Gastroesophageal sphincter (tissue), 4 donors: ENCODE results near the gene ISOC2. TPM values are rescaled to one million over a fixed set of nuclear protein-coding genes. Genes with fewer than 3 reads are reported as not detected.
A peak's percentile ranks its signal among the peaks of the same experiment; 100 is the strongest.
"Not testable (repeated sequence)": the region's sequence is repeated elsewhere in the genome, so short reads cannot be mapped to it uniquely, and the experiment has no call there.

Source experiments
- ATAC-seq: fragments of 150-250 bp; one replicate; pipeline ENCODE4 v1.9.1; 2016; ENCODE audit warnings: mild to moderate bottlenecking, moderate library complexity
- H3K27ac ChIP-seq, 4 donors: fragments of 200-600 bp; sonication (generic) in 3 of 4; 1 replicate in 3 of 4; 2 replicates in 1 of 4; pipeline ENCODE4 v1.5.1; 2016 to 2019
- H3K27me3 ChIP-seq: fragments of 200-600 bp; sonication (generic); one replicate; pipeline ENCODE4 v1.5.1; 2019
- H3K36me3 ChIP-seq, 2 donors: fragments of 200-600 bp; sonication (generic); one replicate each; pipeline ENCODE4 v1.5.1; 2019; ENCODE audit warnings: control low read depth in 1 of 2
- H3K4me1 ChIP-seq, 3 donors: fragments of 200-600 bp; sonication (generic); 1 replicate in 2 of 3; 2 replicates in 1 of 3; pipeline ENCODE4 v1.5.1; 2016 to 2019; ENCODE audit warnings: control low read depth in 2 of 3
- H3K4me3 ChIP-seq, 2 donors: fragments of 200-600 bp; sonication (generic); one replicate each; pipeline ENCODE4 v1.5.1; 2019; ENCODE audit warnings: mild to moderate bottlenecking in 1 of 2, moderate library complexity in 1 of 2
- H3K9me3 ChIP-seq, 3 donors: fragments of 200-600 bp; sonication (generic); one replicate each; pipeline ENCODE4 v1.5.1; 2017 to 2019; ENCODE audit warnings: control low read depth in 2 of 3
- EP300 ChIP-seq: sonication (generic); formaldehyde crosslinking; IDR thresholded peaks from one replicate; pipeline ENCODE4 v1.6.1; 2017; ENCODE audit warnings: antibody characterized with exemption, mild to moderate bottlenecking
- POLR2A ChIP-seq, 2 donors: fragments of 450-650 bp; IDR thresholded peaks; one replicate each; pipeline ENCODE4 v1.6.1; 2017; ENCODE audit warnings: antibody characterized with exemption in 2 of 2, mild to moderate bottlenecking in 2 of 2, moderate library complexity in 1 of 2
- POLR2AphosphoS5 ChIP-seq: sonication (generic); formaldehyde crosslinking; IDR thresholded peaks from one replicate; pipeline ENCODE4 v1.6.1; 2017; ENCODE audit warnings: antibody characterized with exemption
- WGBS, 2 donors: methylation state at CpG; one replicate each; pipeline ENCODE4 v1.1.5; 2018; ENCODE audit warnings: low coverage in 1 of 2; 5-methylcytosine and 5-hydroxymethylcytosine counted together
- total RNA-seq, 4 donors: library from RNA; depleted of rRNA; stranded (reverse); fragments of >200 nt; gene quantifications; one replicate each; pipeline ENCODE4 v1.1.0, GENCODE V29; 2016
- TF ChIP-seq, protein P1 (sequence below), 4 experiments: fragments of 200-600 bp in 2 of 4; fragments of 450-650 bp in 2 of 4; sonication (generic) in 1 of 4; IDR thresholded peaks; one replicate each; pipeline ENCODE4 v1.5.1; 2017 to 2019; ENCODE audit warnings: antibody characterized with exemption in 4 of 4, mild to moderate bottlenecking in 2 of 4, moderate library complexity in 2 of 4

ISOC2 gene
- total RNA-seq, 4 donors from 2014 or later = 39.0 to 78.5 (median 63.8) TPM

DNA sequence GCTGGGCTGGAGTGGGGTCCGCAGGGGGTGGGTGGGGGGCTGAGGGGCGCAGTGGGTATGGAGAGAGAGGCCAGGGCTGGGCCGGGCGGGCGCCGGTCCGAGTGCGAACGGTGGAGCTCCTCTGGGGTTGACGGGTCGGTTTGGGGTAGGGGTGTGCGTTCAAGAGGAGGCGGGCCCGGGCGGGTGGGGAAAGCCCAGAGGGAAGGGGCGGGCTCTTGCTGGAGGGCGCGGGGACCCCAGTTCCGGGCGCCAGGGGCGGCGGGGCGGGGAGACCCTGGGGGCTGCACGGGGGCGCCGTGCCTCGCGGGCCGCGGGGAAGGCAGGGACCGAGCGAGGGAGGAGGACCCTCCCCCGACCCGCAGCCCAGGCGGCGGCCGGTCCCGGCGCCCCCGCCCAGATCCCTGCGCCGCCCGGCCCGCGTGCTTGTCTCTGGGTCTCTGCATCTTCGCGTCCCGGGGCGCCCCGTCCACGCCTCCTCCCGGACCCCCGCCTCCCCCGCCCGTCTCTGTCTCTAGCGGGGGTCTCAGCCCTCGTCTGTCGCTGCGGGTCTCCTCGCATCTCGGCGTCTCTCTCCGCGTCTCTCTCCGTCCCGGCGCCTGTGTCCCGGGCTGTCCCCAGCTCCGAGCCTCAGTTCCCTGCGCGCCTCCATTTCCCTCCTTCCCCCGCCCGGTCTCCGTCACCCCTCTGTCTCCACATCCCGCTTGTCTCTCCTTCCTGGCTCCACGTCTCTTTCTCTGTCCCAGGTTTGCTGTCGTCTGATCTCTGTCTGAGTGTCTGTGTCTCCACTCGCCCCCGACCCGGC lies 10.1 kb downstream of the ISOC2 start:
- TF ChIP-seq POLR2A (IDR thresholded peaks at IDR 0.05) = no peak
- WGBS, 2 donors = 2 to 4% methylated on average over 11 to 12 of the region's 80 CpGs
- peak overlapping the region in 1 of 2 donors; percentile 25 for H3K4me3 ChIP-seq
- H3K9me3 ChIP-seq = no peaks in the 10 kb centered on the region
- H3K27me3 ChIP-seq = peaks cover 54% of the 10 kb centered on the region
- peaks cover 0 to 18% of the 10 kb centered on the region in 2 donors for H3K36me3 ChIP-seq
- no peak overlapping the region for H3K27ac ChIP-seq
- ATAC-seq = no peak
- H3K4me1 ChIP-seq = peaks cover 0 to 25% (median 14%) of the 10 kb centered on the region in 3 donors

DNA sequence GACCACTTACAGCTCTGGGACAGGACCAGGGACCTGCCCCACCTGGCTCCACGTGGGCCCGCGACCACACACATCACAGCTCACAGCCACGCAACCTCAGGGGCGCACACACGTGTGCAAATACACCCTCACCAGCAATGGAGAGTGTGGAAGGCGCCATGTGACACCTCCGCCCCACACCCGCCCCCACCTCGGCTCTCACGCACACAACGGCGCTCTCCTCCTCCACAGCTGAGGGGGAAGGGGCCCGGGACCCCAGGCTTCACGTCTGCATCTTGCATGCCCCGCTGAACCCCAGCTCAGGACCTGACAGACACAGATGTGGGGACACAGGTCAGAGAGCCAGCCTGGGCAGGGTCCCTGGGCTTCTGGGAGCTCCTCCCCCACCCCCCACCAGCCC lies 12.0 kb downstream of the ISOC2 start:
- no peaks in the 10 kb centered on the region for H3K9me3 ChIP-seq
- peaks cover 0 to 25% (median 14%) of the 10 kb centered on the region in 3 donors for H3K4me1 ChIP-seq
- peaks cover 72% of the 10 kb centered on the region for H3K27me3 ChIP-seq
- 41% methylated on average over 5 of the region's 16 CpGs; no CpG with 5 or more reads in 1 of the 2 donors for WGBS, 2 donors
- H3K36me3 ChIP-seq = no peaks in the 10 kb centered on the region
- ATAC-seq = no peak
- H3K4me3 ChIP-seq = no peak overlapping the region
- H3K27ac ChIP-seq = no peak overlapping the region
- TF ChIP-seq, protein P1, sequence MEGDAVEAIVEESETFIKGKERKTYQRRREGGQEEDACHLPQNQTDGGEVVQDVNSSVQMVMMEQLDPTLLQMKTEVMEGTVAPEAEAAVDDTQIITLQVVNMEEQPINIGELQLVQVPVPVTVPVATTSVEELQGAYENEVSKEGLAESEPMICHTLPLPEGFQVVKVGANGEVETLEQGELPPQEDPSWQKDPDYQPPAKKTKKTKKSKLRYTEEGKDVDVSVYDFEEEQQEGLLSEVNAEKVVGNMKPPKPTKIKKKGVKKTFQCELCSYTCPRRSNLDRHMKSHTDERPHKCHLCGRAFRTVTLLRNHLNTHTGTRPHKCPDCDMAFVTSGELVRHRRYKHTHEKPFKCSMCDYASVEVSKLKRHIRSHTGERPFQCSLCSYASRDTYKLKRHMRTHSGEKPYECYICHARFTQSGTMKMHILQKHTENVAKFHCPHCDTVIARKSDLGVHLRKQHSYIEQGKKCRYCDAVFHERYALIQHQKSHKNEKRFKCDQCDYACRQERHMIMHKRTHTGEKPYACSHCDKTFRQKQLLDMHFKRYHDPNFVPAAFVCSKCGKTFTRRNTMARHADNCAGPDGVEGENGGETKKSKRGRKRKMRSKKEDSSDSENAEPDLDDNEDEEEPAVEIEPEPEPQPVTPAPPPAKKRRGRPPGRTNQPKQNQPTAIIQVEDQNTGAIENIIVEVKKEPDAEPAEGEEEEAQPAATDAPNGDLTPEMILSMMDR (IDR thresholded peaks at IDR 0.05) = no peak
- TF ChIP-seq EP300 (no peak), POLR2AphosphoS5 (no peak), POLR2A (IDR thresholded peaks at IDR 0.05) (no peak)

DNA sequence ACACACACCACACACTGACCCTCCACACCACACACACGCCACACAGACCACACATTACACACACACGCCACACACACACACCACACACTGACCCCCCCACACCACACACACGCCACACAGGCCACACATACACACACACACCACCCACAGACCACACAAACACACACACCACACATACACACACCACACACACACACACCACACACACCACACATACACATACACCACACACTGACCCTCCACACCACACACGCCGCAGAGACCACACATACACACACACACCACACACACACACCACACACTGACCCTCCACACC lies 13.3 kb downstream of the ISOC2 start:
- H3K27me3 ChIP-seq = peaks cover 85% of the 10 kb centered on the region
- H3K9me3 ChIP-seq, H3K4me3 ChIP-seq, H3K36me3 ChIP-seq, H3K27ac ChIP-seq, ATAC-seq: not testable (repeated sequence)
- 69% methylated on average over 2 of the region's 5 CpGs; no CpG with 5 or more reads in 1 of the 2 donors for WGBS, 2 donors
- H3K4me1 ChIP-seq = peaks cover 0 to 28% (median 14%) of the 10 kb centered on the region in 3 donors

DNA sequence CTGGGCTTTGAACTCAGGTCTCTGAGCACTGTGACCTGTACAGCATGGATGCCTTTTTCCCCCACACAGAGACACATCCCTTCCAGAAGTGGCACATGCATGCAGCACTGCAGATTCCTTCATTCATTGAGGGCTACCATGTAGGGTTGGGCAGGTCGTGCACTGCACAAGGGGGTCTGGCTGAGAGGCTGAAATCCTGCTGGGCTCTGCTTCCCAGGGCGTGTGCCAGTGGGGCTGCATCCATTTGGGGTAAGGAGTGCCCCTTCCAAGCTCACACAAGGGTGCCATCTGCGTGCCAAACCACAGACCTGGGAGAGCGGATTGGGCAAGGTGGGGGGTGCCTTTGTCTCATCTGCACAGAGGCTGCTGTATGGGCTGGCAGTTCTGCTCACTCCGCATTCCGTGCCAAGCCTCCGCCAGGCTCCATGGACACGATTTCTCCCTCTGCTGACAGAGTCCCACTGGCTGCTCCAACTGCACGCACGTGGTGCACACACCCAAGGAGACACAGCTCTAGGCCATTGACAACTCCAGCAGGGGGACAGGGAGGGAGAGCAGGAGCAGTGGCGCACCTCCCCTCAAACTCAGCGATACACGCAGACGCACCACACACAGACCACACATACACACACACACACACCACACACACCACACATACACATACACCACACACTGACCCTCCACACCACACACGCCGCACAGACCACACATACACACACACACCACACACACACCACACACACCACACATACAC lies 13.8 kb downstream of the ISOC2 start:
- 56% methylated on average over 3 of the region's 16 CpGs; no CpG with 5 or more reads in 1 of the 2 donors for WGBS, 2 donors
- H3K27me3 ChIP-seq = peaks cover 86% of the 10 kb centered on the region
- H3K9me3 ChIP-seq = no peaks in the 10 kb centered on the region
- no peak for ATAC-seq
- no peaks in the 10 kb centered on the region for H3K36me3 ChIP-seq
- TF ChIP-seq EP300 (no peak), POLR2AphosphoS5 (no peak), POLR2A (IDR thresholded peaks at IDR 0.05) (no peak)
- TF ChIP-seq, protein P1 (IDR thresholded peaks at IDR 0.05) = no peak
- peaks cover 0 to 28% (median 14%) of the 10 kb centered on the region in 3 donors for H3K4me1 ChIP-seq
- H3K27ac ChIP-seq = no peak overlapping the region
- H3K4me3 ChIP-seq = no peak overlapping the region

DNA sequence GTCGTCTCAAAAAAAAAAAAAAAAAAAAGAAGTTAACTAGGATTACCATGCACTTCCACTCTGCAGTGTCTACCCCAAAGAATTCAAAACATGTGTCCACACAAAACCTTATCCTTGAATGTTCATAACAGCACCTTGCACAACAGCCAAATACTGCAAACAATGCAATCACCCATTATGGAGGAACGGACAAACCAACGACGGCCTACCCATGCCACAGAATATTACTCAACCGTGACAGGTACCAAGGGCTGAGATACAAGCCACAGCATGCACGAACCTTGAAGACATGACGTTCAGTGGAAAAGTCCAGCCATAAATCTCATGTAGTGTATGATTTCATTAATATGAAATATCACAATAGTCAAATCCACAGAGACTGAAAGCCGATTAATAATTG lies 15.4 kb downstream of the ISOC2 start:
- H3K27me3 ChIP-seq = peaks cover 86% of the 10 kb centered on the region
- 63 to 72% methylated on average over 6 to 7 of the region's 8 CpGs for WGBS, 2 donors

More for the DNA sequence above, 15.4 kb downstream of the ISOC2 start:
- TF ChIP-seq POLR2A (IDR thresholded peaks at IDR 0.05) = no peak
- TF ChIP-seq, protein P1 (IDR thresholded peaks at IDR 0.05) = no peak
- TF ChIP-seq EP300 = no peak
- TF ChIP-seq POLR2AphosphoS5 = no peak
- H3K9me3 ChIP-seq = no peaks in the 10 kb centered on the region
- H3K4me3 ChIP-seq = no peak overlapping the region
- no peak for ATAC-seq
- no peaks in the 10 kb centered on the region for H3K36me3 ChIP-seq
- peaks cover 0 to 27% (median 3%) of the 10 kb centered on the region in 3 donors for H3K4me1 ChIP-seq
- H3K27ac ChIP-seq = no peak overlapping the region
